HEK293 (cell line): Measurements from ENCODE around the gene GRN.

Experiments
- CTCF ChIA-PET: fragments of 350-600 bp; formaldehyde crosslinking; extraction: SDS; loops from one replicate; lab custom pipeline; 2021; ENCODE audit warnings: antibody characterized with exemption; lab: Yijun Ruan, JAX
- POLR2A ChIA-PET: fragments of 300-600 bp; formaldehyde crosslinking; extraction: SDS; loops from one replicate; lab custom pipeline; 2020; ENCODE audit warnings: antibody characterized with exemption, inconsistent platforms; lab: Yijun Ruan, JAX
- H3K27ac ChIP-seq: fragments of 200-500 bp; sonication (Bioruptor generic); 2 replicates; pipeline ENCODE4 v1.5.1; 2014; ENCODE audit warnings: low read depth, low read length, control low read depth, inconsistent platforms; ENCODE audit errors: extremely low read depth
- H3K36me3 ChIP-seq, 2 experiments: fragments of 200-500 bp in 1 of 2; sonication (Bioruptor generic) in 1 of 2; 1 replicate in 1 of 2; 2 replicates in 1 of 2; pipeline ENCODE4 v1.5.1; 2014 to 2017; ENCODE audit warnings: inconsistent platforms in 2 of 2, low read length in 2 of 2; ENCODE audit not compliant: control insufficient read depth in 2 of 2, insufficient read depth in 1 of 2
- H3K4me1 ChIP-seq: fragments of 200-500 bp; sonication (Bioruptor generic); 2 replicates; pipeline ENCODE4 v1.5.1; 2014; ENCODE audit warnings: mild to moderate bottlenecking, low read length, inconsistent platforms; ENCODE audit not compliant: control insufficient read depth, insufficient read depth
- H3K4me3 ChIP-seq: 2 replicates; pipeline ENCODE4 v1.5.1; 2011; ENCODE audit warnings: low read depth, mild to moderate bottlenecking, control low read depth, low read length, moderate library complexity
- H3K9me3 ChIP-seq: fragments of 200-500 bp; sonication (Bioruptor generic); 2 replicates; pipeline ENCODE4 v1.5.1; 2014; ENCODE audit warnings: low read depth, low read length, inconsistent platforms; ENCODE audit not compliant: control insufficient read depth, insufficient read depth
- EGR2 ChIP-seq: fragments of 450-650 bp; formaldehyde crosslinking; IDR thresholded peaks from 2 replicates; pipeline ENCODE4 v1.5.1; 2016; ENCODE audit warnings: low read depth, missing biosample characterization, missing genetic modification characterization
- GFI1B ChIP-seq: fragments of 450-650 bp; formaldehyde crosslinking; IDR thresholded peaks from 2 replicates; pipeline ENCODE4 v1.5.1; 2016; ENCODE audit warnings: missing biosample characterization, missing genetic modification characterization
- IKZF3 ChIP-seq: fragments of 450-650 bp; IDR thresholded peaks from 2 replicates; pipeline ENCODE4 v1.5.0; 2018; ENCODE audit warnings: missing biosample characterization, mild to moderate bottlenecking, missing genetic modification characterization, moderate library complexity
- INSM2 ChIP-seq: fragments of 450-650 bp; formaldehyde crosslinking; IDR thresholded peaks from 2 replicates; pipeline ENCODE4 v1.5.1; 2016; ENCODE audit warnings: missing biosample characterization, missing genetic modification characterization
- REPIN1 ChIP-seq: fragments of 450-650 bp; formaldehyde crosslinking; IDR thresholded peaks from 2 replicates; pipeline ENCODE4 v1.5.1; 2017; ENCODE audit warnings: missing biosample characterization, missing genetic modification characterization, low read depth
- SCRT1 ChIP-seq: fragments of 450-650 bp; formaldehyde crosslinking; IDR thresholded peaks from 2 replicates; pipeline ENCODE4 v1.5.1; 2016; ENCODE audit warnings: missing biosample characterization, missing genetic modification characterization, borderline replicate concordance
- SCRT2 ChIP-seq: fragments of 450-650 bp; formaldehyde crosslinking; IDR thresholded peaks from 2 replicates; pipeline ENCODE4 v1.5.1; 2016; ENCODE audit warnings: missing biosample characterization, missing genetic modification characterization
- ZBTB8A ChIP-seq: fragments of 450-650 bp; formaldehyde crosslinking; IDR thresholded peaks from 2 replicates; pipeline ENCODE4 v1.5.1; 2016; ENCODE audit warnings: missing biosample characterization, missing genetic modification characterization
- ZFHX2 ChIP-seq: fragments of 450-650 bp; formaldehyde crosslinking; conservative IDR thresholded peaks from 2 replicates; pipeline ENCODE4 v1.5.1; 2016; ENCODE audit warnings: missing biosample characterization, missing genetic modification characterization
- ZFP41 ChIP-seq: fragments of 450-650 bp; formaldehyde crosslinking; IDR thresholded peaks from 2 replicates; pipeline ENCODE4 v1.5.1; 2016; ENCODE audit warnings: missing biosample characterization, missing genetic modification characterization, borderline replicate concordance
- ZIC2 ChIP-seq: fragments of 450-650 bp; formaldehyde crosslinking; IDR thresholded peaks from 2 replicates; pipeline ENCODE4 v1.5.1; 2016; ENCODE audit warnings: missing biosample characterization, missing genetic modification characterization
- ZNF114 ChIP-seq: fragments of 450-650 bp; formaldehyde crosslinking; IDR thresholded peaks from 2 replicates; pipeline ENCODE4 v1.5.0; 2017; ENCODE audit warnings: missing biosample characterization, missing genetic modification characterization
- ZNF248 ChIP-seq: fragments of 450-650 bp; formaldehyde crosslinking; IDR thresholded peaks from 2 replicates; pipeline ENCODE4 v1.5.1; 2017; ENCODE audit warnings: missing biosample characterization, missing genetic modification characterization
- ZNF324 ChIP-seq: fragments of 450-650 bp; formaldehyde crosslinking; IDR thresholded peaks from 2 replicates; pipeline ENCODE4 v1.5.1; 2016; ENCODE audit warnings: missing biosample characterization, missing genetic modification characterization
- ZNF423 ChIP-seq: fragments of 450-650 bp; formaldehyde crosslinking; IDR thresholded peaks from 2 replicates; pipeline ENCODE4 v1.5.1; 2016; ENCODE audit warnings: missing biosample characterization, missing genetic modification characterization
- ZNF514 ChIP-seq: fragments of 450-650 bp; formaldehyde crosslinking; IDR thresholded peaks from 2 replicates; pipeline ENCODE4 v1.5.1; 2016; ENCODE audit warnings: missing biosample characterization, missing genetic modification characterization
- ZNF555 ChIP-seq: fragments of 450-650 bp; formaldehyde crosslinking; conservative IDR thresholded peaks from 2 replicates; pipeline ENCODE4 v1.5.1; 2017; ENCODE audit warnings: missing biosample characterization, mild to moderate bottlenecking, missing genetic modification characterization, inconsistent platforms
- ZNF658 ChIP-seq: fragments of 450-650 bp; formaldehyde crosslinking; IDR thresholded peaks from 2 replicates; pipeline ENCODE4; 2016; ENCODE audit warnings: missing biosample characterization, missing genetic modification characterization
- ZNF660 ChIP-seq: fragments of 450-650 bp; IDR thresholded peaks from 2 replicates; pipeline ENCODE4 v1.5.1; 2018; ENCODE audit warnings: missing biosample characterization, mild to moderate bottlenecking, missing genetic modification characterization
- ZNF670 ChIP-seq: fragments of 450-650 bp; formaldehyde crosslinking; IDR thresholded peaks from 2 replicates; pipeline ENCODE4 v1.5.1; 2016; ENCODE audit warnings: missing biosample characterization, missing genetic modification characterization, low read depth
- ZSCAN4 ChIP-seq: fragments of 450-650 bp; formaldehyde crosslinking; IDR thresholded peaks from 2 replicates; pipeline ENCODE4 v1.5.1; 2017; ENCODE audit warnings: missing biosample characterization, missing genetic modification characterization
- TF ChIP-seq, protein P1 (sequence below): fragments of 450-650 bp; formaldehyde crosslinking; IDR thresholded peaks from 2 replicates; pipeline ENCODE4 v1.5.1; 2016; ENCODE audit warnings: missing biosample characterization, missing genetic modification characterization
- TF ChIP-seq, protein P2 (sequence below): fragments of 450-650 bp; formaldehyde crosslinking; IDR thresholded peaks from 2 replicates; pipeline ENCODE4 v1.5.1; 2016; ENCODE audit warnings: missing biosample characterization, missing genetic modification characterization

The GRN gene

GRCh38 chr17:44346064-44346844 lies 1.2 kb downstream of the GRN start:
- CTCF ChIA-PET: interaction anchor here (0.6 to 3.3 kb wide), 25 partner anchors 10 to 715 kb away, joined by 3 to 27 read pairs (median 4); partner anchors contain the start of gene FAM171A2
- Histone ChIP-seq H3K27ac (no peak overlapping the region), H3K9me3 (no peaks in the 10 kb centered on the region), H3K4me1 (no peaks in the 10 kb centered on the region), H3K36me3 (peaks cover 0 to 26% of the 10 kb centered on the region in 2 experiments; a peak in 1 of 3 replicates), H3K4me3 (peak overlapping the region; percentile 82)
- TF ChIP-seq, protein P1, sequence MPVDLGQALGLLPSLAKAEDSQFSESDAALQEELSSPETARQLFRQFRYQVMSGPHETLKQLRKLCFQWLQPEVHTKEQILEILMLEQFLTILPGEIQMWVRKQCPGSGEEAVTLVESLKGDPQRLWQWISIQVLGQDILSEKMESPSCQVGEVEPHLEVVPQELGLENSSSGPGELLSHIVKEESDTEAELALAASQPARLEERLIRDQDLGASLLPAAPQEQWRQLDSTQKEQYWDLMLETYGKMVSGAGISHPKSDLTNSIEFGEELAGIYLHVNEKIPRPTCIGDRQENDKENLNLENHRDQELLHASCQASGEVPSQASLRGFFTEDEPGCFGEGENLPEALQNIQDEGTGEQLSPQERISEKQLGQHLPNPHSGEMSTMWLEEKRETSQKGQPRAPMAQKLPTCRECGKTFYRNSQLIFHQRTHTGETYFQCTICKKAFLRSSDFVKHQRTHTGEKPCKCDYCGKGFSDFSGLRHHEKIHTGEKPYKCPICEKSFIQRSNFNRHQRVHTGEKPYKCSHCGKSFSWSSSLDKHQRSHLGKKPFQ (tag by site-specific recombination): no peak
- TF ChIP-seq ZFP41 (tag by site-specific recombination) (no peak), ZNF670 (tag by site-specific recombination) (no peak), IKZF3 (tag by site-specific recombination) (no peak), ZNF114 (tag by site-specific recombination) (no peak), SCRT2 (tag by site-specific recombination) (peak; percentile 85), ZNF658 (no peak), ZNF555 (tag by site-specific recombination) (no peak), ZNF248 (tag by site-specific recombination) (no peak), ZIC2 (0 out of 2 replicates have a peak, but pooled peaks have one; percentile 9), ZNF324 (tag by site-specific recombination) (no peak), REPIN1 (tag by site-specific recombination) (no peak), ZSCAN4 (no peak), EGR2 (tag by site-specific recombination) (no peak), ZFHX2 (tag by site-specific recombination) (no peak), ZBTB8A (tag by site-specific recombination) (no peak), INSM2 (tag by site-specific recombination) (no peak), ZNF660 (no peak), SCRT1 (tag by site-specific recombination) (peak; percentile 55; the same call in 1 of the 2 replicates), ZNF514 (no peak), GFI1B (no peak), ZNF423 (tag by site-specific recombination) (no peak)
- TF ChIP-seq, protein P2, sequence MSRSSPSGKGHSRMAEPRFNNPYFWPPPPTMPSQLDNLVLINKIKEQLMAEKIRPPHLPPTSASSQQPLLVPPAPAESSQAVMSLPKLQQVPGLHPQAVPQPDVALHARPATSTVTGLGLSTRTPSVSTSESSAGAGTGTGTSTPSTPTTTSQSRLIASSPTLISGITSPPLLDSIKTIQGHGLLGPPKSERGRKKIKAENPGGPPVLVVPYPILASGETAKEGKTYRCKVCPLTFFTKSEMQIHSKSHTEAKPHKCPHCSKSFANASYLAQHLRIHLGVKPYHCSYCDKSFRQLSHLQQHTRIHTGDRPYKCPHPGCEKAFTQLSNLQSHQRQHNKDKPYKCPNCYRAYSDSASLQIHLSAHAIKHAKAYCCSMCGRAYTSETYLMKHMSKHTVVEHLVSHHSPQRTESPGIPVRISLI (tag by site-specific recombination): no peak
- POLR2A ChIA-PET: interaction anchor here (0.6 to 2.5 kb wide), 16 partner anchors 11 to 177 kb away, joined by 3 to 23 read pairs (median 6); partner anchors contain the start of genes ASB16, FAM171A2, GPATCH8 and TMUB2
